ENCODE data around the gene ANKRD13D. TPM values are rescaled to one million over a fixed set of nuclear protein-coding genes. Genes with fewer than 3 reads are reported as not detected.

ANKRD13D gene
- total RNA-seq, result 17.7 and 24.8 TPM in 2 replicates

DNA sequence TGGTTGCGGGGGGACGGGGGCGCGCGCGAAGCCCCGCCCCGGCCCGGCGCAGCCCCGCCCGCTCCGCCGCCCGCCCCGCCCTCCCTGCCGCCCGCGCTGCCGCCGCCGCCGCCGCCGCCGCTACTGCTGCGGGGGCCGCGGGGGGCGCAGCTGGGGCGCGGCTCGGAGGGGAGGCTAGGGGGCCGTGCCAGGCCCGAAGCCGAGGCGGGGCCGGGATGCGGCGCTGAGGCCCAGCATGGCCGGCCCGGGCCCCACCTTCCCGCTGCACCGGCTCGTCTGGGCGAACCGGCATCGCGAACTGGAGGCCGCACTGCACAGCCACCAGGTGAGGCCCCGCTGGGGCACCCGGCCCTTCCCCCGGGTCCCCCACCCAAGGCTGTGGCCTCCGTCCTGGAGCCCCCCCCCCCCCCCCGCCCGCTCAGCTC, at the start of gene ANKRD13D:
ANKRD13D (plus strand) TSS at position 78 of the 425 bp plus-strand sequence; CDS start at position 236, 158 bp downstream.
- DNase-seq (ENCODE audit: low read depth in 2 of 2), result no peak

DNA sequence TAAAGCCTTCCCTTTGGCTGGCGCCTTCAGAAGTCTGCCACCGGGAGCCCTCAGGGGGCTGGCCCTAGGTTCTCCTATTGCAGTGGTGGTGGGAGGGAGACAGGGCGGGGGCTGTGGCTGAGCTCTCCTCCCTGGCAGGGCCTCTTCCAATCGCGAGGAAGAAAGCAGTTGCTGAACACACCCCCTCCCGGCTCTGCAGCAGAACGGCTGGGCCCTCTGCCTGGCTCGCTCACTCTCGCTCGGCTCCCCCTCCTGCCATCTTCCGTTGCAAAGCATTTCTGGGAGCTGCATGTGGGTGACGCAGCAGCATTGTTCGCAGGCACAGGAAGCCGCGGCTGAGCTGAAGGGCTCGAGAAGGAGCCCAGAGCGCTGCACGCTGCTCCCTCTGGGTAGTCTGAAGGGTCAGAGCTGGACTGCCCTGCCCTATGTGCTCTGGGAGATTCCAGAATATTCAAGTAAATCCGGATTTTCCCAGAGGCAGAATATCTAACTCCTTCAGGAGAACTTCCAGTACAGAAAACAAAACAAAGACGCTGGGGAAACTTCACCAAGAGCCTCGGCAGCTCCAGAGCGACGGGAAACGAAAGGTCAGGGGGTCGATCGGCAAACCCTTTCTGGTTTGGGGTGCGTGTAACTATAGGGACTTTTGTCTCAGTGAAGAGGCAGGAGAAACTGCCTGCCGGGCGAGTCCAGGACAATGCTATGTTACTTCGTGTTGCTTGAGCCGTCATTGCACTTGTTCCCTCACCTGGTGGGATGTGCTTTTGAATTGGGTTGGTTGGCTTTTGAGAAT, 49.1 kb upstream of the ANKRD13D start:
- DNase-seq (ENCODE audit: low read depth in 2 of 2), result peak; percentile 96 to 99

DNA sequence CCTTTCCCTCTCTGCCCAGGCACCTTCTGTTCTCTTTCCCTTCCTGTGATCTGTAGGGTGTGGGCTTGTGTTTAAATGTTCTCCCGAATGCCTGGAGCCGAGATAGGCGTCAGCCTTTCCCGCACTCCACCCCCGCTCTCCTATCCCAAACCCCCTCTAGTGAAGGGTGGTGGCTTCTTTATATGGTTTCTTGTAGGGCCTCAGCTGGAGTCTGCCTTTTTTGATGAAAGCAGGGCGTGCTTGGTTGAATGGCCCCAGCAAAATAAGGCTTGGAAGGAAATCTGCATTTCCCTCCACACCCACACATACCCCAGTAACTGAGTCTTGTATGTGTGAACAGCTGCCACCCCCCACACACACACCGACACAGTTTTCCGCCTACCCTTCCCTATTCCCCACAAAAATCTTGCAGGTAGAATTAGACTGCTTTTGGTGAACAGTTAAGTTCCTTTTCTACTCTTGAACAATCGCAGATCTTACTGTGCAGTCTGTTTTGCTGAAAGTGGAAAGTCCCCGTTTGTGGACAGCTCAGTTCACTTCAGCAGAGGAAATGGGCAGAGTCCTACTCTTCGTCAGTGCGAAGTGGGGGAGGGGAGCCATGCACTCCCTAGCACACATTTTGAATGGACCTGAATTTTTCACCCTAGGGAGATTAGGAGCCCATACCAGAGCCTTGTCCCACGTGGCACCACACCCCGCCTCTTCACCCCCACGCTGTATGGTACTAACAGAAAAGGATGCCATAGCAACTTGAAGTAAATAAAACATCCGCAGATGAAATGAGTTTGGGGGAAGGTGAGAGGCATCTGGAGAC, 48.3 kb upstream of the ANKRD13D start:
- DNase-seq (ENCODE audit: low read depth in 2 of 2), result peak; percentile 78 to 88

DNA sequence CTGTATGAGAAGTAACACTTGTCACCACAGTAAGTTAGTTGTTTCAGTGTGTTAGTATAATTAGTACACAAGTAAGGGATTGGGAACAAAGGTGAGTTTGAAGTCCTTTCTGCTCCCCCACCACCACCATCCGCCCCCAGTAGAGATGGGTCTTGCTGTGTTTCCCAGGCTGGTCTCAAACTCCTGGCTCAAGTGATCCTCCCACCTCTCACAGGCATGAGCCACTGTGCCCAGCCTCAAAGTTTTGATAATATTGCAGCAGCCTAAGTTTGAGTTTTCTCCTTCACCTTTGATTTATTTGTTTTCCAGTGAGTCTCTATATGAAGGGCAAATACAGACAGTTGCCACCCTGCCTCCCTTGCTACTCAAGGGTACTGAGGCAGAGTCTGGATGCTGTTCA, 46.6 kb upstream of the ANKRD13D start:
- no peak for DNase-seq (ENCODE audit: low read depth in 2 of 2)

DNA sequence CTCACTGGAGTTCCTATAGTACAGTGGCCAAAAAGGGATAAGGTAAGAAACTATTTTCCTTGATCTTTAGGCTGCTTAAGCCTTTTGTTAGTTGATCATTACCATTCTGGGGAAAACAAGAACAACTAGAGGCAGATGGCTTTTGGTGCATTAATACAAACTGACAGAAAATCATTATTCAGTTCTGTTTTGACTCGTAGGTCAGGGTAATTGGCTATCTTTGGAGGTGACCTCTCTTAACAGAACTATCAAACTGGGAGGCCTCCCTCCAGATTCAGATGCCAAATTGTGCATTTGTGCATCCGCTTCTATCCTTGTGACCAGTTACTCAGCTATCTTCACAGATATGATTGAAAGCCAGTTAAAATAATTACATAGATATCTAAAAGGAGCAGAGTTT, 46.1 kb upstream of the ANKRD13D start:
- DNase-seq (ENCODE audit: low read depth in 2 of 2), result no peak

DNA sequence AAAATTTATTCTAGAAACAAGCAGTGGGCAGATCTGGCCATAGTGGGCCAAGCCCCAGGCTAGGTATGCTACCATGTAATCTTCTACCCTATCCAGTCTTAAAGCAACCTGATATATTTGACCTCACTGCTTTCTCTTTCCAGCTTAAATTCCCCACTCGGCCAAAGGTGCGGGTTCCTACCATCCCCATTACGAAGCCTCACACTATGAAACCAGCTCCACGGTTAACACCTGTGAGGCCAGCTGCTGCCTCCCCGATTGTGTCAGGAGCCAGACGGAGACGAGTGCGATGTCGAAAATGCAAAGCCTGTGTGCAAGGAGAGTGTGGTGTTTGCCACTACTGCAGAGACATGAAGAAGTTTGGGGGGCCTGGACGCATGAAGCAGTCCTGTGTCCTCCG, 44.1 kb upstream of the ANKRD13D start:
- no peak for DNase-seq (ENCODE audit: low read depth in 2 of 2)

DNA sequence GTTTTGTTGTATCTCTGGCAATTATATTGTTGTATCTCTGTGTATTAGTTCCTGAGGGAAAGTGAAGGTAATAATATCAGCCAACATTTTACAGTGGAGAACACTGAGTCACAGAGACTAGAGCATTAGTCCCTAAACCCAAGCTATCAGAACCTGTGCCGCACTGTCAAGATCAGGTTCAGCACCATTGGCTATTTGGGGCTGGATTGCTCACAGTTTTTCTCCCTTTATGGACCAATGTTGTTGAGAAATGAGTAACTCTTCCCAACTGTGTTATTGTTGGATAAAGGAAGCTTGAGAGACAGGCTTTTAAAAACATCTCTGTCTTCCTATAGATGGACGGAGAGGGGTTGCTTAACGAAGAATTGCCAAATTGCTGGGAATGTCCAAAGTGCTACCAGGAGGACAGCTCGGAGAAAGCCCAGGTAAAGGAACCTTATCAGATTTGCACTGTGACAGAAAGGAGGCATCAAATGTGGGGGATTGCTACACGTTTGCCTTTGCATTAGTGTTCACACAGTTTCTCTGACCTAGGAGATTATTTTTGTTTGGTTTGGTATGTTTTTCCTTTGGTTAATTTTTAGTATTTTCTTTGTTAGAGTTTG, 41.1 kb upstream of the ANKRD13D start:
- no peak for DNase-seq (ENCODE audit: low read depth in 2 of 2)

DNA sequence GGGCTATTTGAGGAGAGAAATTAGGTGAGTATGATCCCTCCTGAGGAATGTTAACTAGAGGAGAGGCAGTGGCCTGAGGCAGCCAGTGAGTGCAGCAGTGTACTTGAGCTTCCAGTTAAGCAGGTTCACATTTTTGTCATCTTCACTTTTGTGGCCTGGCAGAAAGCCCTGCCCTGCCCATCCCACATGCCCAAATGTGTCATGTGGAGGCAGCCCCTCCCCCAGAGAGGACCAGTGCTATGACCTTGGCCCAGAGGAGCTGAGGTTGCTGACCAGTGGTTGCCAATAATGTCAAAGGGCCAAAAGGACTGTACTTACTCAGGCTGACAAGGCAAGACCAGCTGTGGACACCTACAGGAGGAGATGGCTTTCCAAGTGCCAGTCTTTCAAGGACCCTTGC, 40.5 kb upstream of the ANKRD13D start:
- no peak for DNase-seq (ENCODE audit: low read depth in 2 of 2)

DNA sequence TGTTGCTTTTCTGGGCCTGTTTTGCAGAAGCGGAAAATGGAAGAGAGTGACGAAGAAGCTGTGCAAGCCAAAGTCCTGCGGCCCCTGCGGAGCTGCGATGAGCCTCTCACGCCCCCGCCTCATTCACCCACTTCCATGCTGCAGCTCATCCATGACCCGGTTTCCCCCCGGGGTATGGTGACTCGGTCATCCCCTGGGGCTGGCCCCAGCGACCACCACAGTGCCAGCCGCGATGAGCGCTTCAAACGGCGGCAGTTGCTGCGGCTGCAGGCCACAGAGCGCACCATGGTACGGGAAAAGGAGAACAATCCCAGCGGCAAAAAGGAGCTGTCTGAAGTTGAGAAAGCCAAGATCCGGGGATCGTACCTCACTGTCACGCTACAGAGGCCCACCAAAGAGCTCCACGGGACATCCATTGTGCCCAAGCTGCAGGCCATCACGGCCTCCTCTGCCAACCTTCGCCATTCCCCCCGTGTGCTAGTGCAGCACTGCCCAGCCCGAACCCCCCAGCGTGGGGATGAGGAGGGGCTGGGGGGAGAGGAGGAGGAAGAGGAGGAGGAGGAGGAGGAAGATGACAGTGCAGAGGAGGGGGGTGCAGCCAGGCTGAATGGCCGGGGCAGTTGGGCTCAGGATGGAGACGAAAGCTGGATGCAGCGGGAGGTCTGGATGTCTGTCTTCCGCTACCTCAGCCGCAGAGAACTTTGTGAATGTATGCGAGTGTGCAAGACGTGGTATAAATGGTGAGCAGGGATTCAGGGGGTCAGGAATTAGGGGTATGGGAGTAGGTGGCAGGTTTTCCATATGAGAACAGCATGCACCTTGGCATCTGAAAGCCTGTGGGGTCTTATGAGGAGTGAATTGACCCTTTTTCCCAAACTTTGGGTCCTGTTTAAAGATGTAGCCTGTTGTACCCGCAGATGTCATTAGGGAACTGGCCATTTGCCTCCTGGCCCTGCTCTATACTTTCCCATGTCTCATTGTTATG, 38.8 kb upstream of the ANKRD13D start:
- no peak for DNase-seq (ENCODE audit: low read depth in 2 of 2)

DNA sequence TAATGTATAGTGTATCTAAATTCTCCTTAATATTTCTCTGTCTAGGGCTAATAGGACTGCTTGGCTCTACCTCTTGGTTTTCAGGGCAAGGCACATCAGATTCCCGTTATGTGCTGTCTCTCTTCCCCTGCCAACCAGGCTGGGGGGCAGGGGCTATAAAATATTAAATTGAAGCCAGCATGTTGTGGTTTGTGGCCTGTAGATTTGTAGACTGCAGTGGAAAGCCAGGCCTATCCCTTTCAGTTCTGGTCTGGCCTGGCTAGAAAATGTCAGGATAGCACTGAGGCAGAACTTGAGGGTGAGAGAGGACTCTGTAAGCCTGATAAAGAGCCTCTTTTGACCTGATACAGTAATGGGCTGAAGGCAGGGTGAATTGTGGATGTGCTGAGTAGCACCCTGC, 37.3 kb upstream of the ANKRD13D start:
- no peak for DNase-seq (ENCODE audit: low read depth in 2 of 2)

DNA sequence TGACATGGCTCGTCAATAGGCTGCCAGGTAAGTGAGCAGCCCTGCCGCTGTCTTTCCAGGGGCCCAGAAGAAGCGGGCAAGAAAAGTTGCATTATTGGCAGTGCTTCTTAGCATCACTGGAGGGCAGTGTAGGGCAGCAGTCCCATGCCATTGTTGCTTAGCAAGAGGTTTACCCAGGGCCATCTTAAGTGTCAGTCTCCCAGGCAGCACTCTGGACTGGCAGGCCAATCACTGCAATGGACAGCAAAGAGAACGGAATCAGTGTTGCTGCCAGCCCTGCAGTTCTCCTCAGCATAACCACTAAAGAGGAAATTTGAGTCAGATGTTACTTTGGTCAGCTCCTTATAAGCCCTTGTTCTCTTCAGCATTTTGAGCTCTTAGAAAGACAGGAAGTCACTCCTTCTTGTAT, 36.3 kb upstream of the ANKRD13D start:
- DNase-seq (ENCODE audit: low read depth in 2 of 2), result peak in 1 of 2 donors; percentile 59

DNA sequence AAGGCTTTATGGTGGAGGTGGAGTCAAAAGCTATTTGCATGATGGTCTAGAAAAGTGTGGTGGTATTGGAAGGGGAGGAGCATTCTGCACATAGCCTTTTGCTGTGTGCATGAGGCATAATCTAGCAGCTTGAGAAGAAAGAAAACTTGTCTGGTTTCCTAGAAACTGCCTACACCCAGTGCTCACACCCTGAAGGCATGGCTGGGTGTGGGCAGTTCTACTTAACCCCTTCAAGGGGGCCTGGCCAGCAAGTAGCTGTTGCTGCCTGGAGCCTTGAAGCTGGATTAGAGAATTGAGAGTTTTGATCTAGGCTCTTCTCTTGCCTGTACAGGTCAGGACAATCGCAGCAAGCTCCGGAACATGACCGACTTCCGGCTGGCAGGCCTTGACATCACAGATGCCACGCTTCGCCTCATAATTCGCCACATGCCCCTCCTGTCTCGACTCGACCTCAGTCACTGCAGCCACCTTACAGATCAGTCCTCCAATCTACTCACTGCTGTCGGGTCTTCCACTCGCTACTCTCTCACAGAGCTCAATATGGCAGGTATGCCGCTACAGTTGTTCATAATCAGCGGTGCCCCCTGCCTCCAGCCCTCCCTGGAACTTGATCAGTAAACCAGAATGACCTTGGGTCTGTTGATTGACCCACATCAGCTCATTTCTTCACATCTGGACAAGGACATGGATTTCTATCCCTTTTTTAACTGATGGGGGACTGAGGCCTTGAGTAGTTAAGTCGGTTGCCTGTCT, 35.1 kb upstream of the ANKRD13D start:
- DNase-seq (ENCODE audit: low read depth in 2 of 2), result no peak

DNA sequence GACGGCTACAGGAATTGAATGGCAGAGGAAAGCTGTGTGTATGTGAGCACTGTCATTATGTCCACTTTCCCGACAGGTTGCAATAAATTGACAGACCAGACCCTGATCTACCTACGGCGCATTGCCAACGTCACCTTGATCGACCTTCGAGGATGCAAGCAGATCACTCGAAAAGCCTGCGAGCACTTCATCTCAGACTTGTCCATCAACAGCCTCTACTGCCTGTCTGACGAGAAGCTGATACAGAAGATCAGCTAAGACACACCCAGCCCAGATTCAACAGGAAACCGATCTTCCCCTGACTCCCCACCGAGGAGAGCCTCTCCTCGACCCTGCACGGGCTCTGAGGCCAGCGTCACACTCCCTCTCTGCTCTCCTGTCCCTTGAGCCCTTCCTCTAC, 34.3 kb upstream of the ANKRD13D start:
- no peak for DNase-seq (ENCODE audit: low read depth in 2 of 2)

DNA sequence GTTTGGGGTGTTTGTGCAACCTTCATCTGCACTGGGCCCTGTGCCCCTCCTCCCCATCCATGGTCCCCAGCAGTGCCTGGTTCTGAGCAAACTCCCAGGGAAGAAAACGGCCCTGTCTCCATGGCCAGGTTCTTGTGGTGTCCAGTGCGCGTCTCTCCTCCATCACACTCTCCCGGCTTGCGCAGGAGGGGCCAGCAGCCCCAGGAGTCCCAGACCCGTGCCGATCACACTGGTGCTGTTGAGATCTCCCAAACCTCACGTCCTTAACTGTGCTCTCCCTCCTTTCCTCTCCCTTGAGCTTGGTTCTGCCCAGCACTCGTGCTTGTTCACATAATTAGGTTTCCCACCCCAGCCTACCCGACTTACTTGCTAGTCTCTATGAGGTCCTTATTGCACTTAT, 33.8 kb upstream of the ANKRD13D start:
- DNase-seq (ENCODE audit: low read depth in 2 of 2), result no peak

DNA sequence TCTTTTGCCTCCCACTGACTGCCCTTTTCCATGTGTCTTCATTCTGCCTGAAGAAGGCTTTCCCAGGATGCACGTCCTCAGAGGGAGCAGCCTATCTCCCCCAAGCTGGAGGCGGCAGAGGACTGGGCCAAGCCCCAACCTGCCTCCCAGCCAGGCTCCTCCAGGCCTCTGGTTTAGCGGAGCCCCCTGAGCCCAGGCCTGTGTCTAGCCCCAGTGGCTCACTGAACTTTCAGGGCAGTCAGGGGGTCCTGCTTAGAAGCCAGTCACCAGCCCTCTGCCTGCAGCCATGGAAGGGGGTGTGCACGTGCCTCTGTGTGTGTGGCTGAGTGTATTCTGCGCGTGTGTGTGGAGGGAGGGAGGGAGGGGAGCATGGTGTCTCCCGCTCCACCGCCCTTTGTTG, 33.2 kb upstream of the ANKRD13D start:
- DNase-seq (ENCODE audit: low read depth in 2 of 2), result no peak

DNA sequence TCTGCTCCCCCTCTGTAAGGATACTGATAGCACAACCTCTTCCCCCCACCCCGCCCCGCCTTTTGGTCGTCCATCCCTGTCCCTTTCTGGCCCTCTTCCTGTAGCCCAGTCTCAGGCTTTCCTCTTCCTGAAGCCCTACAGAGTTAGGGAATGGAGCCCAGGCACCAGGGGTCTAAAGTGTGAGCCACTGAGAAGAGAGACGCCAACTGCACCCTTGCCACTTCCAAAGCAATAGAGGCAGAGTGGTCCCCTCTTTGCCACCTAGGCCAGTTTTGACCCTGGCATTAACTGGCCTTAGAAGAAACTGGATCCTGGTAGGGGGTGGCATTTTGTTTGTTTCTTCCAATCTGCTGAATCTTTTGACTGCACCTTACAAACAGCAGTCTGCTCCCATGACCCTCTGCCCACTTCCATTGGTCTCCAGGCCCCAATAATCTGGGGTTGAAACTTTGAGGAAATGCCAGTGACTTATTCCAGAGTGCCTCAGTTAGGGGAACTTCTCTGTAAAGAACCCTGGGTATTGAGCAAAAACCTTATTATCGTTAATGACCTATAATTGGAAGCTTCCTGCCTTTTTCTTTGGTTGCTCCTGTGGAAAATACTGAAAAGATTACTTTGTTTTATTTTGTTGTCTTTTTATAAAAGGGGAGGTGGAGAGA, 32.5 kb upstream of the ANKRD13D start:
- no peak for DNase-seq (ENCODE audit: low read depth in 2 of 2)

DNA sequence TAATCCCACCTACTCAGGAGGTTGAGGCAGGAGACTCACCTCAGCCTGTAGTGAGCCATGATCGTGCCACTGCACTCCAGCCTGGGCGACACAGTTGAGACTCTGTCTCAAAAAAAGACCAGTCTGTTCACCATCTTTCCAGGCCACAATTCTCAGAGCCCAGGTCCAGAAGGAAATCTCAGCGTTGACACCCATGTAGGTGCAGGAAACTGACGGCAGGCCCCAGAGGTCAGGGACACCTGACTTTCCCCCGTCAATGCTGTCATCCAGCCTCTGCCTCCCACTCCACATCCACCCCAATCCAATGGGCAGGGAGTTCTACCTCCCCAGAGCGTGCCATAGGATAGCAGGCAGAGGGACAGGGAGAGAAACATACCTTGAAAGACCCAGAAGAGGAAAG, 28.7 kb upstream of the ANKRD13D start:
- DNase-seq (ENCODE audit: low read depth in 2 of 2), result no peak

DNA sequence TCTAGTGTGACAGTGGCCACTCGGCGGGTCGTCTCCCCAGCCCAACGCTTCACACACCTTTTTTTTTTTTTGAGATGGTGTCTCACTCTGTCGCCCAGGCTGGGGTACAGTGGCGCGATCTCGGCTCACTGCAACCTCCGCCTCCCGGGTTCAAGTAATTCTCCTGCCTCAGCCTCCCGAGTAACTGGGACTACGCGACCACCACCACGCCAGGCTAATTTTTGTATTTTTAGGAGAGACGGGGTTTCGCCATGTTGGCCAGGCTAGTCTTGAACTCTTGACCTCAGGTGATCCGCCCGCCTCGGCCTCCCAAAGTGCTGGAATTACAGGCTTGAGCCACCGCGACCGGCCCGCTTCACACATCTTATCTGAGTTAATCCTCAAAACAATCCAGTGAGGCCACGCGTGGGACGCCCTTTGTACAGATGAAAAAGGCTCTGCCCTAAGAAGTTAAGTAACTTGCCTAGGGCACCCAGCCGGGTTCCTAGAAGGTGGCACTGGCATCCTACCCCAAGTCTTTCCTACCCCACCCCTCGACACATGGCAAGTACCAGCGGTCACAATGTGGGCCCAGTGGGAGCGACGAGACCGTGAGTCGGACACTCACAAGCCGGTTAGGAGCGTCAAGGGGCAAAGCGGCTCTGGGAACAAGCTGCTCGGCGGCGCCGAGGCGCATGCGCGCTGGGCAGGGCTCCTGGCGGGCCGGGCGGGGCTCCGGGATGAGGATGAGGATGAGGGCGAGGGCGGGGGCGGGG, 28.0 kb upstream of the ANKRD13D start:
- DNase-seq (ENCODE audit: low read depth in 2 of 2), result peak in 1 of 2 donors; percentile 44

DNA sequence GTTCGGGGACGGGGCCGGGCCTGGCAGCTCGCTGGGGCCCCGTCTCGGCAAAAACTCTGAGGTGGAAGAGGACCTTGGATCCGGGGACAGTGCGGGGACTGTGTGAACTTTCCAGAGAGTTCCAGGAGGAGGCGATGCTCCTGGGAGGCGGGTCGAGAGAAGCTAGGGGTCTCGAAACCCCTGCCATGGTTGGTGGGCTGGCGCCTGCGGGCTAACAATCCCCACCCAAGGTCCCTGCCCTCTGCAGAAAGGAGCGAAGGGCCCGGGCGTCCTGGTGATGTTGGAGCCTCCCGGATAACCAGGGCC, 27.5 kb upstream of the ANKRD13D start:
- DNase-seq (ENCODE audit: low read depth in 2 of 2), result no peak
